IPS-NIHi11 (cell line): ENCODE measurements around the gene VPS26B.
A peak's percentile ranks its signal among the peaks of the same experiment; 100 is the strongest.
"Not testable (repeated sequence)": the region's sequence is repeated elsewhere in the genome, so short reads cannot be mapped to it uniquely, and the experiment has no call there.

Source experiments
- DNase-seq: peaks from one replicate; pipeline ENCODE4 v3.0.0; 2012; ENCODE audit warnings: mixed read lengths, low spot score

Gene VPS26B

GRCh38 chr11:134258577-134258976 lies 34.1 kb downstream of the VPS26B start:
- DNase-seq: no peak

GRCh38 chr11:134260503-134260902 lies 36.0 kb downstream of the VPS26B start:
- no peak for DNase-seq

- no peak for DNase-seq
Observed at GRCh38 chr11:134260983-134261382, 36.5 kb downstream of the VPS26B start.

GRCh38 chr11:134261626-134262488 lies 37.4 kb downstream of the VPS26B start:
- peak; percentile 71 for DNase-seq

GRCh38 chr11:134264966-134265764 lies 40.7 kb downstream of the VPS26B start:
- DNase-seq: no peak

GRCh38 chr11:134266440-134266839 lies 42.0 kb downstream of the VPS26B start:
- DNase-seq: no peak

- DNase-seq: no peak
Observed at GRCh38 chr11:134266841-134267251, 42.4 kb downstream of the VPS26B start.

GRCh38 chr11:134267461-134267860 lies 43.0 kb downstream of the VPS26B start:
- DNase-seq: no peak

GRCh38 chr11:134267966-134268365 lies 43.5 kb downstream of the VPS26B start:
- no peak for DNase-seq

GRCh38 chr11:134270250-134270714 lies 45.8 kb downstream of the VPS26B start:
- peak; percentile 49 for DNase-seq

GRCh38 chr11:134271978-134272377 lies 47.5 kb downstream of the VPS26B start:
- DNase-seq: no peak

- DNase-seq: peak; percentile 52
Observed at GRCh38 chr11:134272381-134273316, 48.2 kb downstream of the VPS26B start.

GRCh38 chr11:134273317-134273712 lies 48.8 kb downstream of the VPS26B start:
- DNase-seq: no peak

- no peak for DNase-seq
Observed at GRCh38 chr11:134275188-134275533, 50.7 kb downstream of the VPS26B start.

- peak; percentile 58 for DNase-seq
Observed at GRCh38 chr11:134275534-134276395, 51.3 kb downstream of the VPS26B start, which contains the start of gene GLB1L3. Gene GLB1L3 (plus strand): TSS chr11:134276379. CDS start chr11:134276741, 362 bp downstream.

GRCh38 chr11:134276396-134277182 lies 52.1 kb downstream of the VPS26B start:
- DNase-seq: peak; percentile 73

- DNase-seq: no peak
Observed at GRCh38 chr11:134277183-134278001, 52.9 kb downstream of the VPS26B start.

- DNase-seq: no peak
Observed at GRCh38 chr11:134278356-134278755, 53.9 kb downstream of the VPS26B start.

- DNase-seq: not testable (repeated sequence)
Observed at GRCh38 chr11:134281635-134282034, 57.2 kb downstream of the VPS26B start.
